ENCODE results near the gene ZMIZ1. TPM values are rescaled to one million over a fixed set of nuclear protein-coding genes. Genes with fewer than 3 reads are reported as not detected.
A peak's percentile ranks its signal among the peaks of the same experiment; 100 is the strongest.

ZMIZ1 gene
- total and polyA plus RNA-seq, 12 donors, result 6.6 to 113 (median 55.1) TPM

DNA sequence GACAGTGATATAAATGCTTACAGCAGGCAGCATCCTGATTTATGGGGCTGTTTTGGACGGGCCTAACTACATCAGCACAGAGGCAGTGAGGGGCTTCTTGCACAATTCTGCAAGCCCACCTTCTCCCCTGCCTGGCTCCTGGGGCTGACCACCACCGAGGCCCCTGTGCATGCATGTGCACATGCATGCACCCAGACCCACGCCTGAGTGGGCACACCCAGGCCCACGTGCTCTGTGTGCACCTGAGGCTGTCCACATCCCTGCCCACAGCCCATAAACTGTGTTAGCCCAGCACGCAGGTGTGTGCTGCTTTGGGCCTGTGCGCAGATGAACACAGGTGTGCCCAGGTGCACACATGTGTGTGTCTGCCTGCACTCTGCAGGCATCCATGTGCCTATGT is 40.0 kb downstream of the ZMIZ1 start:
- Histone ChIP-seq H3K9me3 (replicated peaks in 1 of 3) (no peaks in the 10 kb centered on the region), H3K36me3 (replicated peaks in 1 of 2) (peaks cover 0 to 6% of the 10 kb centered on the region in 2 donors), H3K27ac (no peak overlapping the region), H3K4me3 (no peak overlapping the region), H3K4me1 (replicated peaks in 1 of 2) (peaks cover 41 to 70% of the 10 kb centered on the region in 2 donors), H3K27me3 (no peaks in the 10 kb centered on the region)
- TF ChIP-seq POLR2A (IDR thresholded peaks at IDR 0.05), result no peak
- TF ChIP-seq, protein P1, sequence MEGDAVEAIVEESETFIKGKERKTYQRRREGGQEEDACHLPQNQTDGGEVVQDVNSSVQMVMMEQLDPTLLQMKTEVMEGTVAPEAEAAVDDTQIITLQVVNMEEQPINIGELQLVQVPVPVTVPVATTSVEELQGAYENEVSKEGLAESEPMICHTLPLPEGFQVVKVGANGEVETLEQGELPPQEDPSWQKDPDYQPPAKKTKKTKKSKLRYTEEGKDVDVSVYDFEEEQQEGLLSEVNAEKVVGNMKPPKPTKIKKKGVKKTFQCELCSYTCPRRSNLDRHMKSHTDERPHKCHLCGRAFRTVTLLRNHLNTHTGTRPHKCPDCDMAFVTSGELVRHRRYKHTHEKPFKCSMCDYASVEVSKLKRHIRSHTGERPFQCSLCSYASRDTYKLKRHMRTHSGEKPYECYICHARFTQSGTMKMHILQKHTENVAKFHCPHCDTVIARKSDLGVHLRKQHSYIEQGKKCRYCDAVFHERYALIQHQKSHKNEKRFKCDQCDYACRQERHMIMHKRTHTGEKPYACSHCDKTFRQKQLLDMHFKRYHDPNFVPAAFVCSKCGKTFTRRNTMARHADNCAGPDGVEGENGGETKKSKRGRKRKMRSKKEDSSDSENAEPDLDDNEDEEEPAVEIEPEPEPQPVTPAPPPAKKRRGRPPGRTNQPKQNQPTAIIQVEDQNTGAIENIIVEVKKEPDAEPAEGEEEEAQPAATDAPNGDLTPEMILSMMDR (IDR thresholded peaks at IDR 0.05), result no peak
- intact Hi-C loops (cut with DNase I), result no loop called here
- no peak for DNase-seq
- 58 to 67% (median 58%) methylated on average over 2 to 6 of the region's 6 CpGs; no CpG with 5 or more reads in 1 of the 4 donors for WGBS, 4 donors

DNA sequence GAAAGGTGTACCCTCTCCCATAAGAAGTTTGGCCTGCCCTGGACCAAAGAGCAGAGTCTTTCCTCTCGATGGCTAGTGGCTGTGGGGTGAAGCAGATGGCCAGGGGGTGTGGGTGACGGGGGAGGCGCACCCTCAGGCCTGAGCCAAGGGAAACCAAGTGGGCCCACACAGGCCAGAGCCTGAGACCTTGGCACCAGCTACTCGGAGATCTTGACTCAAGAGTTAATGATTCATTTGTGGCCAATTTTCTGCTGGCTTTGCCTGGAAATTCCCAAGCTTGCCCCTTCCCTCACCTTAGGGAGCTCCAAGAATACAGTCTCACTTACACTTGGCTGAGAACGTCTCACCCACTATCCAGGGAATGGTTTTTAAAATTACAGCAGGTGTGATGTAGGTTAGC is 42.7 kb downstream of the ZMIZ1 start:
- no peaks in the 10 kb centered on the region for H3K27me3 ChIP-seq
- peaks cover 26 to 68% of the 10 kb centered on the region in 2 donors for H3K4me1 ChIP-seq (replicated peaks in 1 of 2)
- no peaks in the 10 kb centered on the region for H3K9me3 ChIP-seq (replicated peaks in 1 of 3)
- TF ChIP-seq POLR2A (IDR thresholded peaks at IDR 0.05), result no peak
- TF ChIP-seq, protein P1 (IDR thresholded peaks at IDR 0.05), result no peak
- H3K4me3 ChIP-seq, result no peak overlapping the region
- no peak for DNase-seq
- H3K27ac ChIP-seq, result peak overlapping the region in 2 of 5 donors; percentile 87
- H3K36me3 ChIP-seq (replicated peaks in 1 of 2), result peaks cover 0 to 6% of the 10 kb centered on the region in 2 donors
- intact Hi-C loops (cut with DNase I), result no loop called here
- WGBS, 4 donors, result 53 to 70% (median 60%) methylated on average over 5 of the region's 5 CpGs

DNA sequence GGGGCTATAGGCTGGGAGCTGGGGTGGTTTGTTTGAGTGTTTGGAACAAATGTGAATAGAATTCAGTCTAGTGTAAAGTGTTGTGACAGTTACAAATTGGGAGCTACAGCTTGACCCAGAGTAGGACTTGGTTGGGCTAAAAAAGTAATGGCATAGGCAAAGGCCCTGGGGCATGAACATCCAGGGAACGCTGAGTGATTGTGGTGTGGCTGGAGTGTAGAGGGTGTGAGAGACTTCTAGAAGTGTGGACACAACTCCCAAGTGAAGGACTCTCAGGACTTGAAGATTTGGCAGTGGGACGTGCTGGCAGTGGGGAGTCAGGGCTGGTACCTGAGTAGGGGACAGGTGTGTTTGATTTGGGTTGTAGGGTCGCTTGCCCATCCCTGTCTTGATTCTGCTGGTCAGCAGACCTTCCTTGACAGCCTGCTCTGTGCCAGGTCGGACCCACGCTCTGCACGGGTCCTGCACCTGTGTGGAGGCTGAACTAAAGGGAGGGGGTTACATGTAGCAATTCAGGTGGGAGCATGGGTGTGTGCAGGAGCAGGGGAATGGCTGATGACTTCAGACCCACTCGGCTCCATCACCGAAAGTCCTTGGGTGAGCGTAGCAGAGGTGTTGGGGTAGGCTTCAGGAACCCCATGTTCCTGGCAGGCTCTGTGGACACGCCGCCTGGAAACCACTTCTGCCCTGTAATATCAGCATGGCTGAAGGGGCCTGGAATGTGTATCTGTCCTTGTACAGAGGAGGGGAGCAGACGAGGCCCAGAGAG is 43.3 kb downstream of the ZMIZ1 start:
- no peak overlapping the region for H3K4me3 ChIP-seq
- peak overlapping the region in 4 of 5 donors; percentile 61 to 87 (median 76) for H3K27ac ChIP-seq
- peaks cover 0 to 6% of the 10 kb centered on the region in 2 donors for H3K36me3 ChIP-seq (replicated peaks in 1 of 2)
- H3K9me3 ChIP-seq (replicated peaks in 1 of 3), result no peaks in the 10 kb centered on the region
- no peaks in the 10 kb centered on the region for H3K27me3 ChIP-seq
- H3K4me1 ChIP-seq (replicated peaks in 1 of 2), result peaks cover 32 to 68% of the 10 kb centered on the region in 2 donors
- no peak for DNase-seq
- intact Hi-C loops (cut with DNase I), result no loop called here
- TF ChIP-seq, protein P1 (IDR thresholded peaks at IDR 0.05), result no peak
- TF ChIP-seq POLR2A (IDR thresholded peaks at IDR 0.05), result no peak
- whole genome bisulfite sequencing, 4 donors, result 59 to 82% (median 74%) methylated on average over 8 to 12 of the region's 12 CpGs

DNA sequence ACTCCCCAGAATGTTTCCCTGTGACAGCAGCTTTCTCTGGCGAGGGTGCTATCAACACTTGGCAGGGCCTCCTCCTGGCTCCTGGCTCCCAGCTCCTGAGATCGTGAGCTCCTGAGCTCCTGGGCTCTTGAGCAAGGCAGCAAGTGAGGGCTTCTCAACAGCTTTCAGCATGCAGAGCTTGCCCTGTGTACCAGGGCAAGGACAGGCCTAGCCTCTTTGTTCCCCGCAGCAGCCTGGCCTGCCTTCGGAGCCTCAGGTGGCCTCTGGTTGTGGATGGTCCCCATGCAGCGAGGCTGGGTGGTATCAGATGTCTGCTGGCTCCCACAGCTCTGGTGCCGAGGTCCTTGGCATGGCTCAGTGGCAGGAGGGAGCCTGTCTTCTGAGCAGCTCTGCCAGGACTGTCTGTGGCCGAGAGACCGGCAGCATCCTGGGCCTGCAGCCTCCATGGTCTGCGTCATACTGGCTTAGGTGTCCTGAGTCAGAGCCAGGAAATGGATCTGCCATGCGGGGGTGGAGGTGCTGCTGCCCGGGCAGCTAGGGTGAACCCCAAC is 44.2 kb downstream of the ZMIZ1 start:
- TF ChIP-seq, protein P1 (IDR thresholded peaks at IDR 0.05), result no peak
- TF ChIP-seq POLR2A (IDR thresholded peaks at IDR 0.05), result peak; percentile 38 to 56
- intact Hi-C loops (cut with DNase I), result no loop called here
- Histone ChIP-seq H3K36me3 (replicated peaks in 1 of 2) (peaks cover 0 to 6% of the 10 kb centered on the region in 2 donors), H3K4me1 (replicated peaks in 1 of 2) (peaks cover 36 to 61% of the 10 kb centered on the region in 2 donors), H3K4me3 (no peak overlapping the region), H3K9me3 (replicated peaks in 1 of 3) (no peaks in the 10 kb centered on the region), H3K27me3 (no peaks in the 10 kb centered on the region), H3K27ac (peak overlapping the region in 4 of 5 donors; percentile 61 to 87 (median 76))
- DNase-seq, result peak; percentile 67 to 88 (median 83)
- WGBS, 4 donors, result 28 to 36% (median 31%) methylated on average over 3 to 11 of the region's 11 CpGs

Measured in adrenal gland (tissue), 12 donors.